HG03060 (cell line): ENCODE measurements around the gene DCTD.

ENCODE experiments used
- ATAC-seq: cut with Tn5 transposase; IDR thresholded peaks from one replicate; pipeline ENCODE4 v1.9.1; 2021; ENCODE audit warnings: low read depth, moderate number of reproducible peaks; ENCODE audit not compliant: unreplicated experiment

The DCTD gene

GRCh38 chr4:182917182-182918043 lies at the start of gene DCTD:
DCTD (minus strand) TSS chr4:182917386; CDS start chr4:182915568, 1,818 bp downstream.
- ATAC-seq, result peak; percentile 87

DNA sequence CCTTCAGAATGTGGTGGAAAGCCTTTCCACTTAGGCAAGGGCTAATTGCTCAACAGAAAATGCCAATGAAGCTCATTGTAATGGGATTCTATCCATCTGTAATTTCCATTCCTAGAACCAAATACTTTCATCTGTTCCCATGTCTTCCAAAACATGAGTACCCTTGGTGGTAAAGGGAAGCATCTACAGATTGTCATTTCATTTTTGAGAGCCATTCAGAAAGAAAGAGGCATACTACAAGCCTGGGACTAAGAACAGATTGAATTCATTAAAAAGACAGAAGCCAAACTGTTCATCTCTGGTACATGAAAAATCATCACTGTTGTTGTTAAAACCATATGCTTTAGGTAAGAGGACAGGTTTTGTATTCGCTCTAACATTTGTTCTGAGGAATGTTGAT lies 43.6 kb upstream of the DCTD start:
- no peak for ATAC-seq

- ATAC-seq, result no peak
These were observed 43.0 kb upstream of the DCTD start for GRCh38 chr4:182960228-182960627.

DNA sequence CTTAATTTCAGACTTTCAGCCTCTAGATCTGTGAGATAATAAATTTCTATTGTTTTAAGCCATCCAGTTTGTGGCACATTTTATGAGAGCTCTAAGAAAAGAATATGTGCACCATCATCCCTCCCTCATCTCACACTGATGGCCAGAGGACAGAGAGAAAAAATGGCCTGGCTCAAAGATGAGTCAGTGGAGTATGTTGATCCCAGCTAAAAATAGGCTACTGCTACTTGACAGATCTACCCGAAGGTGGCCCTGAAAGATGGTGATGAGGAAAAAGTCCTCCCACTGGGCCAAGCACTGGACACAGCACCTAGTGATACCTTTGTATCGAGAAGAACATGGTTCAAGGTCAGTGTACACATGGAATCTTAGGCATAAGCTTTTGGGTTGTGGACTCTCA lies 38.2 kb upstream of the DCTD start:
- ATAC-seq, result no peak

- ATAC-seq, result no peak
These were observed 27.5 kb upstream of the DCTD start for GRCh38 chr4:182944484-182945213.

DNA sequence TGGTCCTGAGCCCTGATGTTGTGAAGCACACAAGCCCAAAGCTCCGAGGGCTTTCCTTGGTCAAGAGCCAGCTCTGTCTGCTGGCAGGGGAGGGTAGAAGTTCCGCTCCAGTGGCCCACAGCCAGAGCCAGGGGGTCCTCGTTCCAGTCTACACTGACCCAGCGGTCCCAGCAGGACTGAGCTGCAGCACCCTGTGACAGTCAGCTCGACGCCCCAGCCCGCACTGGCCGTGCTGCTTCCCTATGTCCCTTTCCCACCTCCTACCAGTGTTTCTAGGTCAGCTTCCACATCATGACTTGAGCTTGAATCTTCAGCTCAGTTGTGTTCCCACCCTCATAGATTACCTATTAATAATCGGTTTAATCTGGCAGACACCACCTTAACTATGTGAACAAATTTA lies 22.5 kb upstream of the DCTD start:
- ATAC-seq, result no peak

DNA sequence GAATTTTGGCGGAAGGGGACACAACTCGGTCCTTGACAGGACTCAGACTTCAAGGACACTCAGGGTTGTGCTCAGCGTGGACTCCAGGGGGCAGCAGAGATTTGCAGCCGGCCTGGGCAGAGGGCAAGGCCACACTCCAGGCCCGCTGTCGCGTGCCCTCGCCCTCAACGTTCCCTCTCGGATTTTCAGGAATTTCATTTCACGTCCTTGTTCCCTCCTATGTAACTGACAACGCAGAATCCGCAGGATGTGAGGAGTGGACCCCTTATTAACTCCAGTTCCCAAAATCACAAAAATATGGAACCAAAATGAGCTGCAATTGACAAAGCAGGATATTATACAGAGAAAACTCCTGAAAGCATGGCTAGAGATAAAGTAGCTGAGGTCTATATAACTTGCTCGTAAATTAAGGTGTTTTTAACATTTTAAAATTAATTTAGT lies 21.0 kb upstream of the DCTD start:
- peak; percentile 57 for ATAC-seq

DNA sequence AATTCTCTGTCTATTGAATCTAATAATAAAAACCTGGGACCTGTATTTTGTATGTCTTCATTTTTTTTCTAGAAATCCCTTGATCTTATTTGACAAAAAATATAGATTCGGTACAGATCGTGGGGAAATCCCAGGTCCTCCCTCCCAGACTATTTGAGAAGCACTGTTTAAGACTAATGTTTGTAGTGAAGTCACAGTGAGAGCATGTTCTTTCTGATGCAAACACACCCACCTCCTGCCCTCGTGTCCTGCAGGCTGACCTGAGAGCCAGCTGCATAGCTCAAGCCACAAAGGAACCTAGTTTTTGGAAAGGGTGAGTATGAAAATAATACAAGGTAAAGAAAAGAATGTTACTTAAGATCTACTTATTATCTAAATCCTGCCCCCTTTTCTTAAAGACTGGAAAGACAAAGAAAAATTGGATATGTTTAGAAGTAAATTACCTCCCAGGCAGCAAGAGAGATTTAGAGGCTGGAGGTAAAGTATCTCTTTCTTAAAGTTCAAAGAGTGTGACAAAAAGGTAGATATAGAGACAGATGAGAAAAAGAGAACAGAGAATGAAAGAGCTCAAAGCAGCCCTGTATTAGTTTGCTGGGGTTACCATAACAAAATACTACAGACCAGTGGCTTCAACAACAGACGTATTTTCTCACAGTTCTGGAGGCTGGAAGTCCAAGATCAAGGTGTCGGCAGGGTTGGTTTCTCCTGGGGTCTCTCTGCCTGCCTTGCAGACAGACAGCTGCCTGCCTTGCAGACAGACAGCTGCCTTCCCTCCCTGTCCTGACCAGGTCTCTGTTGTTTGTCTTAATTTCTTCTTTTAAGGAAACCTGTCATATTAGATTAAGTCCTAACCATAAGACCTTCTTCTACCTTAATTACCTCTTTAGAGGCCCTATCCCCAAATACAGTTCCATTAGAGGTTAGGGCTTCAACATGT lies 20.4 kb upstream of the DCTD start:
- ATAC-seq, result peak; percentile 17

DNA sequence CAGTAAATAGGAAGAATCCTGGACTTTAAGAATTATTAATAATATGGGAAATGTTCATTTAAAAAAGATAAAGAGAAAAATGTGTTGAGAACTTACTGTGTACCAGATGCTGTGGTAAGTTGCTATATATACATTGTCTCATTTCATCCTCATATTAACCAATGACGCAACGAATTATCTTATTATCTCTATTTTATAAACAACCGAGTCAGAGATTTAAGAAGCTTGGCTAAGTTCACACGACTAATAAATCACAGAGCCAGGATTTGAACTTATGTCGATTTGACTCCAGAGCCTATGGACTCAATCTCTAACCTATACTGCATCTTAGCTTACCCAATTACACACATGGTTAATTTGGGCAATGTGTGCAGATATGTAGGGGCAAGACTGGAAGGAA lies 15.5 kb upstream of the DCTD start:
- ATAC-seq, result no peak

DNA sequence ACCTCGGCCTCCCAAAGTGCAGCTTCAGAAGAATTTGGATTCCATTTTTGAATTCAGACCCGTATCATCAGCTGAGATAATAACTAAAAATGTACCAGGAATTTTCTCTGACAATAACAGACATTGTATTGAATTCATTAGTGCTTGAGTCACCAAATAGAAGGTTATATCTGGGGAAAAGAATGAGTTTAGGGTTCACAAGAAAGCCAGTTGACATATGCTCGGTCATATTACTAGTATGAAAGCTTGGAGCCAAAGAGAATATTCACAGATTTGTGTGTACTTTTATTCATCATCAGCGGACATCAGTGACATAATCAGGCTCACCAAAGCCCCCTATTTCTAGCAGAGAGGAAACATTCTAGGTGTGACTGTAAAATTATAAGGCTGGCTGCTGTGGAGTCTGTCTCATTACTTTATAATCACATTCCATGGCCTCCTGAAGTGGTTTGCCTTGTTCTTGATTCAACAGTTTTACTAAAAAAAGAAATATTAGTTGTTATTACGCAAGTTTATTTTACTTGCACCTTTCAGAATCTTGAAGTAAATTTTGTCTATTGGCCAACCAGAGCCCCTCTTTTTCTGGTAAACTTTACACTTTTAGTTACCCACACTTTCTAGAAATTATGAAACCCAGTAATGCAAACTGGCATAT lies 14.6 kb upstream of the DCTD start:
- no peak for ATAC-seq

DNA sequence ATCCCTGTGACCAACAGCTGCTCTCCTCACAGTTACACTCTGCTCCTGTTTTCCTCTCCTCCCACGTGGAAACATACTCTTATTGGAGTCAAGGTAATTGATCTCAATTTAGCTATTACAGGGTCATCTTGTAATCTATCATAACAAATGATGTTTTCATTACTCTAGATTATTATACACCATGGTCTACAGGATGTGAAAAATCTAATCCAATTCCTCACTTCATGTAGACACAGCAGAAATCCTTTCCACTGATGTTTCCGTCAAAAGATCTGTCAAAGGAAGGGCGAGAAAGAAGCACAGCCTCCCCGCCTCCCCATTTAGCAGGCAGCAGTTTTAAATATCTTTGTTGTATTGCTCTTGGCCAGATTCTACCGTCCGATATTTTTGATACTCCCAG lies 13.7 kb upstream of the DCTD start:
- ATAC-seq, result no peak

GRCh38 chr4:182929296-182929695 lies 12.1 kb upstream of the DCTD start:
- ATAC-seq, result no peak

DNA sequence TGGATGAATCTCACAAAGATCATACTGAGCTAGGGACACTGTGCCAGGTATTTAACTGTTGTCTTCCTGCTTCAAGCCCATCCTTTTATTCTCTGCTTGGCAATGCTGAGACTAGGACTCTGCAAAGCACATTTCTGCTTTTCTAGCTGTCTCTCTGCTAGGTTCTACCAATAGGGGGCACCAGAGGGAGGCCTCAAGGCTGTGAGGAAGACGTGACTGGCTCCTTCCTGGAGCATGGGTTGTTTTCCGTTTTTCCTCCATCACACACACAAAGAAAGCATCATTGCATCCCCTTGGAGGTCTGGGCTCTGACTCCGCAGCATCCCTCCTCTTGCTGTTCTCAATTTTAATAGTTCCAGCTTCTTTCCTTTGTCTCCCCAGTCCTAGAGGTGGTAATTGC lies 10.9 kb upstream of the DCTD start:
- ATAC-seq, result no peak

DNA sequence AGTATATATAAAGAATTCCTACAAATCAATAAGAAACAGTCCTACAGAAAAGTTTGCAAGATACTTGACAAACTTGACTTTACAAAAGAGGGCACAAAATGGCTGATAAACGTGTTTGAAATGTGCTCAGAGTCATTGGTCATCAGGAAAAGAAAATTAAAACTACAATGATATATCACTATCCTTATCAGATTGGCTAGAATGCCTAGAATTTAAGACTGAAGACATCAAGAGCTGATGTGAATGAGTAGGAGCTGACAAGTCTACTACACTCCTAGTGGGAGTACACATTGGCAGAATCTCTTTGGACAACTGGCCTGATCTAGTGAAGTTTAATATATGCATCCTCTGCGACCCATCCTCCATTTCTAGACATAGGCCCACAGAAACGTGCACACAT lies 10.3 kb upstream of the DCTD start:
- no peak for ATAC-seq

DNA sequence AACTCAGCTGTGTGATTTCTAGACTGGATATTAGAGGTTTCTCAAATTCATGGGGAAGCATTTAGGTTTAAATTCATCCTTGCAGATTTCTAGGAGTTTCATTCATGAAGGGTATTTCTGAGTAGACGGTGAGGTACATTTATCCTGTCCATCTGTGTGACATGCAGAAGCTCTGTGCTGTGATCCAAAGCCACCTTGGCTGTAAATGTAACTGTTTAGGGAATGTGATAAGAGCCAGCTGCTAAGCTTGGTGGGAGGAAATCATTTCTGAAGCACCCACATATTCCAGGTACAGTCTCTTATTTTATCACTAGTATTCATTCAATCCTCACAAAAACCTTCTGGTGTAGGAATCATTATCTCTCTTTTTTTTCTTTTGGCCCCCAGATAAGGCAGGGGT lies 8.7 kb upstream of the DCTD start:
- ATAC-seq, result no peak

GRCh38 chr4:182925298-182925757 lies 8.1 kb upstream of the DCTD start:
- peak; percentile 89 for ATAC-seq

- no peak for ATAC-seq
These were observed 7.3 kb upstream of the DCTD start for GRCh38 chr4:182924497-182924896.

GRCh38 chr4:182923796-182924340 lies 6.7 kb upstream of the DCTD start:
- ATAC-seq, result no peak

- ATAC-seq, result no peak
These were observed 6.2 kb upstream of the DCTD start for GRCh38 chr4:182923366-182923765.
